Measurements from ENCODE around the gene ANO10.
A peak's percentile ranks its signal among the peaks of the same experiment; 100 is the strongest.
"Not testable (repeated sequence)": the region's sequence is repeated elsewhere in the genome, so short reads cannot be mapped to it uniquely, and the experiment has no call there.

ANO10 gene

DNA sequence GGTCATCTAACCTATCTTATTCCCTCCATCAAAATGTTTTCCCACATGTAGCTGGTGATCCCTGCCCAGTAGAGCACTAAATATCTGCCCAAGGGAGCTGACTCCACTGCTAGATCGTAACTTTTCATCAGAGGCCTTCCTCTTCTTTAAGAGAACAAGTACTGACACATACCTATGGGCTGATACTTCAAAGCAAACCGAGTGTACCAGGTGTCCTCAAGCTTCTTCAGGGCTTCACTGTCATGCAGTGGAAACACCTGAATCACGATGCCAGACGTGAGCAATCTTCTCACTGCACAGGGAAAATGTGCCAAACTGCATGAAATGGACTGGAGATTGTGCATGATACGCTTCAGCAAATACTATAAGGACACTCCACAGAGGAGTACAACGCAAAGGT is 41.6 kb downstream of the ANO10 start:
- DNase-seq (ENCODE audit: low spot score): no peak

DNA sequence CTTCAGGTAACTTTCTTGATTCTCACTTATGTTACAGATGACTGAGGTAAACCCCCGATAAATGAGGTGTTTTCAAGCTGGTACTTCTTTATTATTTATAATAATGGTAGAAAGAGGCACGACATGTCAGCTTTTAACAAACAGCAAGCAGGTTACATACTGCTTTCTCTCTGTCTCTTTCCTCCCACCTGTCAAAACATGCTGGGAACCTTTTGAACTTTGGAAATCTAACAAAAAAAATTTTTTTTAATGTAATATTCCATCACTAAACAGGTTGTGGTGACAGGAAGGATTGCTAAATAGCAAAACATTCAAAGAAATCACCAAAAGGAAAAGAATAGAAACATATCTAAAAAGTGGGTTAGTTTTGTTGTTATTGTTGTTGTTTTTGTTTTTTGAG is 48.2 kb downstream of the ANO10 start:
- no peak for DNase-seq (ENCODE audit: low spot score)

DNA sequence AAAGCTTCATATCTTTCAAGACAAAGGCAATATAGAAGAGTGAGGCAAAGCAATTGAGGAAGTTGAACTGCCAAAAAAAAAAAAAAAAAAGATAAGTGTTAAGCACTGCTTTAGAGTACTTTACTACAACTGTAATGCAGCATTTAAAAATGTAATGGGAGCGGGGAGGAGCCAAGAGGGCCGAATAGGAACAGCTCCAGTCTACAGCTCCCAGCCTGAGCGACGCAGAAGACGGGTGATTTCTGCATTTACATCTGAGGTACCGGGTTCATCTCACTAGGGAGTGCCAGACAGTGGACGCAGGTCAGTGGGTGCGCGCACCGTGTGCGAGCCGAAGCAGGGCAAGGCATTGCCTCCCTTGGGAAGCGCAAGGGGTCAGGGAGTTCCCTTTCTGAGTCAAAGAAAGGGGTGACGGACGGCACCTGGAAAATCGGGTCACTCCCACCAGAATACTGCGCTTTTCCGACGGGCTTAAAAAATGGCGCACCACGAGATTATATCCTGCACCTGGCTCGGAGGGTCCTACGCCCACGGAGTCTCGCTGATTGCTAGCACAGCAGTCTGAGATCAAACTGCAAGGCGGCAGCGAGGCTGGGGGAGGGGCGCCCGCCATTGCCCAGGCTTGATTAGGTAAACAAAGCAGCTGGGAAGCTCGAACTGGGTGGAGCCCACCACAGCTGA is 56.0 kb downstream of the ANO10 start:
- not testable (repeated sequence) for DNase-seq (ENCODE audit: low spot score)

DNA sequence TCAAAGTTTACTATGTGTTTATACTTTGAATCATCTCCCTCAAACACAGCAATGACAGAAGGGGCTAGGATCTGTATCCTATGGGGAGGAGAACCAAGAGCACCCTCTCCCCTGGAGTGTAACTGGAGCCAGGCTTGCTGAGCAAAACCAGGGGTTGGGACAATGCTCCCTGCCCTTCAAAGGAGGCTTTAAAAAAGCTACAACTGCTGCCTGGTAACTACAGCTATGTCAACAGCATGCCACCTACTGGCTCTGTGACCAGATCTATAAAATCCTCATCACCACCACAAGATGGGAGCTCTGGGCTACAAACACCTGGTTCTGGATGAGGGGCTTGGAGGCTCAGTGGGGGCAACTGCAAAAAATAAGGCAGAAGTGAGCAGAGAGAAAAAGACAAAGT is 61.9 kb downstream of the ANO10 start:
- DNase-seq (ENCODE audit: low spot score): no peak

DNA sequence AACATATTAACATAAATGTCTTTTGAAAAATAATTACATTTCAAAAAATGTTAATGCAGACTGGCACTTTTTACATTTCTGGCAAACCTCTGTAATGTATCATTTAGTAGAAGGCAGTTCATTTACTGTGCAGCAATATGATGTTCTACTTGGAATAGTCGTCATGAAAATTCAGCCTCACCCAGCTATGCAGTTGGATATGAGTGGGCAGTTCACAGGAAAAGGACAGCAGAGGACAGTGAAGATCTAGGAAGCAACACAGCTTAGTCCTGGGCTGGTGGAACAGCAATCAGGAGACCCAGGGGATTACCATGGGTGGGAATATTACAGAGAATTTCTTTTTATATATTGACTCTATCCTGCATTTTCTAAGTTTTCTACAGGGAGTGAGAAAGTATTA is 63.6 kb downstream of the ANO10 start:
- no peak for DNase-seq (ENCODE audit: low spot score)

DNA sequence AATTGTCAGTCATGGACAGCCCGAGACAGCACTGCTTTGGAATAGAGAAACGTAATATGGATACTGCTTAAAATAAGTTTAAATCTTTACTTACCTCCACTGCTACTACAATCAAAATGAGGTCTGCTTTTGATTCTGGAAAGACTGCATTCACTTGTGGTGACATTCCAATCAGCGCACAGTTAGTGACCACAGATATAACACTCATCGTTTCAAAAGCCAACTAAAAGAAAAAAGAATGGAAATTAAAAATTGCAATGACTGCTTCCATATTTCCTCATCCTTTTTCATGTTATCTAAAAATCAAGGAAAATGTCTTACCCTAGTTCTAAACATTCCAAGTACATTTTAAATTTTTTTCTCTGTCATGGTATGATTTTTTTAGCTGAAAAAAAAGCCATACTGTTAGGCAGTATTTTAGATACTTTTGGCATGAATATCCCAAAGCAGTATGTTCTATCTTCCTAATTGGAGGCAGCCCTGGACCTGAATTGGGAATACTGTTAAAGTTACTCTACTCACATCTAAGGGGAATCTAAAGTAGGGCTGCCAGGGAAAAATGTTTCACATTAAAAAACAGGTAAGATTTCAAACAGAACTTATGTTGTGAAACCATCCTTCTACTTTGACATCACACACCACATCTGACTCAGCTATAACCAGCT is 72.1 kb downstream of the ANO10 start:
- no peak for DNase-seq (ENCODE audit: low spot score)

DNA sequence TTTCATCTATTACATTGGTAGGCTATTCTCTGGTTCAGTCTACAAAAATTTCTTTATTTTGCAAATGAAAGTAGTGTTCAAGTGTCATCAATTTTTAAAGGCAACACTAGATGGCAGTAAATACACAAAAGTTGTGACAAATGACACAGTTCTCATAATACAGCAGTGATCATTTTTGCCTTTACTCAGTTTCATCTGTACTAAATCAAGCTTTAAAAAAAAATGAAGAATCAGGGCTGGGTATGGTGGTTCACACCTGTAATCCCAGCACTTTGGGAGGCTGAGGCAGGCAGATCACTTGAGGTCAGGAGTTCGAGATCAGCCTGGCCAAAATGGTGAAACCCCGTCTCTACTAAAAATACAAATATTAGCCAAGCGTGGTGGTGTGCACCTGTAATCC is 77.5 kb downstream of the ANO10 start:
- peak; percentile 36 for DNase-seq (ENCODE audit: low spot score)

DNA sequence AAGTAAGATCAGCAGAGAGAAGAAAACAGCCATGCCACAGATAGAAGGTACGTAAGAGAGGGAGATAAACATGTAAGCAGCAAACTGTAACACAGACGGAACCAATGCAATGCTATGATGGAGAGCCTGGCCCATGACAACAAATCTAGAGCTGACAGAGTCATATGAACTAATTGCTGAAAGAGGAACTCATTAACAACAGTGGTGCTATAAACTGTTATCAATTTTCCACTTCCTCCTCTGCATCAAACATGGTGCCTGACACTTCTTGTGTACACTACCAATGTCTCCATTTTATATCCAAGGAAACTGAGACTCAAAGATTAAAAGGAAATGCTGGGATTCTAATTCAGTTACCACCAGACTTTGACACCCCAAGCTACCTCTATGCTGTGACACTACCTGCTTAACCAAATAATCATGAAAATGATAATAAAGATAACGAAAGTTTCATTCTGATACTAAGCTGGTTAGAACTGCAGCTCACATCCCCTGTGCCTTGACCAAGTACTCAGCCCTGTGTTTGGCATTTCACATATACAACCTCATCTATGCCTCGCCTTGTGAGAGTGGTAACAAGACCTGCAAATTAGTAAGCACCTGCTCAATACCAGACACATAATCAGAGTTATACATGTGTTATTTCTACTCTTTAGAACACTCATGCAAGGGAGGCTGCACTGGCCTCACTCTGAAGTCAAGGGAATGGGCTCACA is 79.3 kb downstream of the ANO10 start:
- DNase-seq (ENCODE audit: low spot score): no peak

DNA sequence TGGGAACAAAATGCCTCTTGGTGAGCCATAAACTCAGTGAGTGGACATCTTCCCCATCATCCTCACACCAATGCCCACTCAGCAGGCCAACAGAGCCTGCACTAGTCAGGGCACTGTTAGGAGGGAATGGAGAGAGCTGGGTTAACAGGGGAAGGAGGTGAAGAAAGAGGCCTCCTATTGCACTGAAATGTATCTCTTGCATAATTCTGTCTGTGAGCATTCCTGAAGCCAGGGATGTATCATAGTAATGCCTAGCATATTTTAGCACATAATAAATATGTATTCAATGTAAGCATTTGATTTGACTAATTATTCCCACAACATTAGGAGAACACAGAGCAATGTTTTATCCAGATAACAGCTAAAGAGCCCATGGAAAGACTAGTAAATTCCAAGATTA is 81.2 kb downstream of the ANO10 start:
- no peak for DNase-seq (ENCODE audit: low spot score)

DNA sequence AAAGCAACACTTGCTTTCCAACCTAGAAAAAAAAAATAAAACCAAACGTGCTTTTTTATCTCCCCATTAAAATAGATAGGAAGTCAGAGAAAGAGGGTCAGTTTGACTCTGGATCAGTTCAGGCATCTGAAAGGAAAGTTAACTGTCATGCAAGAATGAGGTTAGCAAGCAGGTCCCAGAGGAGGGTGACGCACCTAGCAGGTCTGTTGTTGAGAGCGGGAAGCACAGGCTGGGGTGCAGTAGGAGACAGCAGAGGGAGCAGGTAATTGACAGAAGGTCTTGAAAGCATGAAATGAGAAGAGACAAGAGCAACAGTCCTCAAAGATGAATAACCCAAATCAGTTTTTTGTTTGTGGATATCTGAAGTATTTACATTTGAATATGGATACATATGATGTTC is 82.5 kb downstream of the ANO10 start:
- DNase-seq (ENCODE audit: low spot score): no peak

DNA sequence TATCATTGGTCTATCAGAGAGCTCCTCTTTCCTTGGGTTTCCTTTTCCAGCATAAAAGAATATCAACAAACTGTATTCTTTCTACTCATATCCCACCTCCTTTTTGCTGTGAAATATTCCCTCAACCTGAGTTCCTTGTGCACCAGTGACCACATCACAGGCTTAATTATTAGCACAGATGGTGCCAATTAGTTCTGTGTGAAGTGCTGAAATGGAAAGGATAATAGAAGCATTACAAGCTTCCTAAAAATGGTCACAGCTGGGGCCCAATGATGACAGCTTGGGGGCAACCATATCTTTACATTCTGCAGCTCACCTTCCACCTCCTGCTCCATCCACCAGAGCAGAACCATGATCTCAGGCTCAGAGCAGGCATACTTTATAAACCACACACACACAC is 84.6 kb downstream of the ANO10 start:
- DNase-seq (ENCODE audit: low spot score): no peak

DNA sequence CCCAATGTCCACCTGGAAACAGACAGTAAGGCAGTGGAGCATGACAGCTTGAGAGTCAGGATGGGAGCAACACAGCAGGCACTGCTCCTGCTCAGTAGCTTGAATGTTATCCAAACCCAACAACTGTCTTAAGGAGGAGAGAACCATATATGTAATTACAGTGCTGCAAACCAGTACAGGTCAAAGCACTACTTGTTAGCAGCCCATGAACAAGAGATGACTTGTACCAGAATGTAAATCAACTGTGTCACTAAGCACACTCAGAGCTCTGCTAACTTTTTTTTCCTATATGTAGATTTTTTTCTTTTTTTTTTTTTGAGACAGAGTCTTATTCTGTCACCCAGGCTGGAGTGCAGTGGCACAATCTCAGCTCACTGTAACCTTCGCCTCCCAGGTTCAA is 87.1 kb downstream of the ANO10 start:
- DNase-seq (ENCODE audit: low spot score): no peak

DNA sequence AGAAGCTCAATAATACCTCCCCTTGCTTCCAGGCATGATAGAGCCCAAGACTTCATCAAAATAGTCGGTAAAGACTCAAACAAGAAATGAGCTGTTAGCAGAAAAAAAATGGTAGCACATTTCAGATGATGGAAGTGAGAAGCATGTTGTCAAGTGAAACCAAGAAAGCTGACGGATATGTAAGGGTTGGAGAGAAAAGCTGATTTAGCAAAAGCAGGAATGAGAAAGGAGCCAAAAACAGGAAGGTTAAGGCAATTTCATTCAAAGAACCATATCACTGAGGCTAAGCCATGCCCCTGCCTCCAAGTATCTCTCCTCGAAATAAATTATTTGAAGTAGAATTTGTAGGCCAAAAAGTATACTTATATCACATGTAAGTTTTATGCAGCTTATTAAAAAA is 88.8 kb downstream of the ANO10 start:
- DNase-seq (ENCODE audit: low spot score): no peak

DNA sequence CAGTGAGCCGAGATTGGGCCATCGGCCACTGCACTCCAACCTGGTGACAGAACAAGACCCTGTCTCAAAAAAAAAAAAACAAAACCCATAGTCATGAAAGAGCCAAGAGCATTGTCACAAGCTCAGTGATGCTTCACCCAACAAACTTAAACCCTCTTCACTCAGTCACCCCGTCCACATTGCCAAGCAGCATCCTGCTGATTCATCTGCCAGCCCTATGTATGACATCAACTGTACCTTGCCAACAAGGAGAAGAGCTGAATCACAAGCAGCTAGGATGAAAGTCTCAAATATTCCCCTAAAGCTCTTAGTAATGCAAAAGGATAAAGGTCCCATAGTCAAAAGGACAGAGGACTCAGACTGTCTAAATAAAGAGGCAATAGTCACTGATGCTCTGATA is 90.0 kb downstream of the ANO10 start:
- no peak for DNase-seq (ENCODE audit: low spot score)

DNA sequence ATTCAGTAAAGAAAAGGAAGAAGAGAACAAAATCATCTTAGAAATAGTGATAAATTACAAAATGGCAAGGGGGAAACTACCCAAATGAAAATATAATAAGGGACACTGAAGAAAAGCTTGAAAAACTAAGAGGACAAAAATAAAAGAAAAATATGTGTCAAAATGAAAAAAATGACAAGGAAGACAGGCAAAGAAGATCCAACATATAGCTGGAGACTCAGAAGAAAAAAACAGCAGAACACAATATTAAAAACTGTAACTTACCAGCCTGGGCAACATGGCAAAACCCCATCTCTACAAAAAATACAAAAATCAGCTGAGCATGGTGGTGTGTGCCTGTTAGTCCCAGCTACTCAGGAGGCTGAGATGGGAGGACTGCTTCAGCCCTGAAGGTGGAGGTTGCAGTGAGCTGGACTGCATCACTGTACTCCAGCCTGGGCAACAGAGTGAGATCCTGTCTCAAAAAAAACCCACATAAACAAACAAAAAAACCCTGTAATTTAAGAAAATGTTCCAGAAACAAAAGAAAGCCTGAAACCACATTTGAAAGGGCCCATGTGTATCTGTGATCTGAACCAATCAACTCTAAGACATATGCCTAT is 93.2 kb downstream of the ANO10 start:
- no peak for DNase-seq (ENCODE audit: low spot score)

DNA sequence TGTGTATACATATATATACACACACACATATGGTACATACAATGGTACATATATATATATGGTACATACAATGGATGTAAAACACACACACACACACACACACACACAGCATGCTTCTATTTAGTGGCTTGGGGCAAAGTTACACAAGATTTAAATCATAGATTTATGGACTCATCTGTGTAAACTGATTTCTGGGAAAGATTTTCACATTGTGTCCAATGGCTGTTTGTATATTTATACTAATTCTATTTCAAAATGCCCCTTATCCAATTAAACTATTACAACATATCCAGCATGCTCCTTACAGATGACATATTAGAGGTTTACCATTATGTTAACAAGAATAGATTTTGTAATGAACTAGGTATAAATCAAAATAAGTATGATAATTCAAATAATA is 94.9 kb downstream of the ANO10 start:
- no peak for DNase-seq (ENCODE audit: low spot score)

DNA sequence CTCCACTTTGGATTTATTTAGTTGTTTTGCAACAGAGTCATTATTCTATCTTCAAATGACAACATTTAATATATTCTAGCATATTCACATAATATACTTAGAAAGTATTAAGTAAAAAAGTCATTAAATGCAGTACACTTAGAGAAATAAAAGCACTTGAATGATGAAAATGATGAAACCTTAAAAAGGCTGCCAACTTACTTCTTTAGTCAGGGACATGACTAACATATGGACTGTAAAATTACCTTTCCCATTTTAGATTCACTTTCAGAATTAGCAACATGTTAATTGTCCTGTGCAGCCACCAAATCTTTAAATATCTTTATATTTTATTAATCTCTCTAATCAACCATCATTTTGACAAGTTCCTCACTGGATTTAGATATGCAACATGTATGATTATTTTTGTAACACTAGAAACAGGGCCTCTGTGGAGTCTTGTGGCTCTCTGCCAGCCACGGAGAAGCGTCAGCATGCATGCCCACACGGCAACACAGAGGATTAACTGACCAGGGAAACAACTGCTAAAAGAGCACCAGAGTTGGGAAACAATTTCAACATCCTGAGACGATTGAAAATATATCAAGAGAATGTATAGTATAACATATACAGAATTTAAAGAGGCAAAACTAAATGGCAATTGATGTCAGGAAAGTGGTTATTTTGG is 95.7 kb downstream of the ANO10 start:
- DNase-seq (ENCODE audit: low spot score): no peak

DNA sequence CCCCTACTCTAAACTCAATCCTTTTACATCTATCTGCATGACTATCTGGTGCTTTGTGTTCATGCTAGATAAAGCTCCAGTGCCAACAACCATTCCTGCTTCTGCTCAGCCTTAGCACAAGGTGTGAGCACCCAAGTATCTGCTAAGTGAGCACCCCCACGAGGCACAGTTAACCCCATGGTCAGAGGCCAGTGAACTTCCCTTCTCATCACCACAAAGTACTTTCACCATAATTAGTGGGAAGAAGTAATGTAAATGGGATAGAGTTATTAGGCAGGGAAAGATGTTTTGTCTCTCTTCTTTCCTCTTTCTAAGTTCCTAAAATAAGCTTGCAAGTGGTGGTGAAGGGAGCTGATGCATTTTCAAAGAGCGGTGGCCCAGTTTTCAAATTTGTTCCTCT is 96.4 kb downstream of the ANO10 start:
- no peak for DNase-seq (ENCODE audit: low spot score)

DNA sequence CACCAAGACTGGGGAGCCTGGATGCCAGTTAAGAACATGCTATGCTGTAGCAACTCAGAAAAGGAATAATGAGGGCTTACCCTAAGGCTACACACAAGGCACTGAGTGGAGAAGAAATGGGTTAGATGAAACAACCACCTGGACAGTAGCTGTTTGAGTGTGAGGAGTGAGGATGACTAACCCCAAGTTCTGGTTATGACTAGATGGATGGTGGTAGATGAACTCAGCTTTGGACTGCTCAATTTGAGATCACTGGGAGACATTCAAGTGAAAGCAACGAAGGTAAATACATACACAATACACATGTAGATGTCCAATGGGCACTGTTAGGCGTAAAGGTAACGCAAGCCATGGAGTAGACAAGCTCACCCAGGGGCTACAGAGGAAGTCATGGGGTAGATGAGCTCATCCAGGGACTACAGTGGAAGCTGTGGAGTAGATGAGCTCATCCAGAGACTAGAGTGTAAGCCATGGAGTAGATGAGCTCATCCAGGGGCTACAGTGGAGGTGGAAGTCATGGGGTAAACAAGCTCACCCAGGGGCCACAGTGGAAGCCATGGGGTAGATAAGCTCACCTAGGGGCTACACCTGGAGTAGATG is 98.3 kb downstream of the ANO10 start:
- DNase-seq (ENCODE audit: low spot score): no peak

DNA sequence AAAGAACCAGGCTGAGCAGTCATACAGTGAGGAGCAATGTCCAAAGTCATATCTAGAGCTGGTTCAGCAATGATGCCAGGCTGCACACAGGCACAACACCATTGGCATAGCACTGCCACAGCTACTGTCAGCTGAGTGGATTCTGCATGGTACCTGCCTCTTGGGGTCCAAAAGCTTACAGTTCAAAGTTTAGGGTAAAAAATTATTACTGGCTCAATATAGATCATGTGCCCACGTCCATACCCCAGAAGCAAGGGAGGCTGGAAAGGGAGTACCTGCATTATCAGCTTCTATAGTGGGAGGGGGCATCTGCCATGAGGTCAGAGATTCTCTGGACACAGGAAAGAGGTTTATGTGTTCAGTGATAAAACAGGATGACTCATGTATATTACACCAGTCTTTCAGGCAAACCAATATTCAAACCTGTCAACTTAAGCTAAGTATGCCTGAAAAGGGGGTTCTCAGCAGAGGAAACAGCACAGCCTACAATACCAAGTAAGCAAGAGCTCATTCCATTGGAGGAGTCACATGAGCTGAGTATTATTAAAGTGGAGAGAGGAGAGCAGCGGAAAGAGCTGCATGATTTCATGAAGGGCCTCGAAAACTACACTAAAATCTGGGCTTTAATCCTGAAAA is 99.0 kb downstream of the ANO10 start:
- DNase-seq (ENCODE audit: low spot score): no peak

DNA sequence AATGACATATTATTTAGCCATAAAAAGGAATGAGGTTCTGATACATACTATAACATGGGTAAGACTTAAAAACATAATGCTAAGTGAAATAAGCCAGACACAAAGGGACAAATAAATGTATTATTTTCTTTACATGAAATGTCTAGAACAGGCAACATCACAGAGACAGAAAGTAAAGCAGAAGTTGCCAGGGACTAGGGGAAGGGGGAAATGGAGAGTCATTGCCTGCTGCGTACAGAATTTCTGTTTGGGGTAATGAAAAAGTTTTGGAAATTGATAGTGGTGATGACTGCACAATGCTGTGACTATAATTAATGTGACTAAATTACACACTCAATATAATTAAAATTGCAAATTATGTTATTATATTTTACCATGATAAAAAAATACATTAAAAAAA is 99.9 kb downstream of the ANO10 start:
- DNase-seq (ENCODE audit: low spot score): no peak

DNA sequence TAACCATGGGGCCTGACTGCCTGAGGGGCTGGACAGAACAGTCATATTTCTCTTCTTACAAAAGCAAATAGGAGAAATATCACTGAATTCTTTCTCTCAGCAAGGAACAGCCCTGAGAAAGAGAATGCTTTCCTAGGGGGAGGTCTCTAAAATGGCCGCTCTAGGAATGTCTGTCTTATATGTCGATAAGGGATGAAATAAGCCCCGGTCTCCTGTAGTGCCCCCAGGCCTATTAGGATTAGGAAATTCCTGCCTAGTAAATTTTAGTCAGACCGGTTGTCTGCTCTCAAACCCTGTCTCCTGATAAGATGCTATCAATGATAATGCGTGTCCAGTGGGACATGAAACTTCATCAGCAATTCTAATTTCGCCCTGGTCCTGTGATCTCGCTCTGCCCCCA is 103.3 kb downstream of the ANO10 start:
- DNase-seq (ENCODE audit: low spot score): not testable (repeated sequence)

Measured in globus pallidus (tissue), 1 donor.